HG03280 (cell line): ENCODE data around the gene ADAMTS13.

Experiments used
- ATAC-seq: cut with Tn5 transposase; IDR thresholded peaks from one replicate; pipeline ENCODE4 v1.9.1; 2021; ENCODE audit warnings: mild to moderate bottlenecking, moderate library complexity; ENCODE audit not compliant: unreplicated experiment

Gene ADAMTS13

DNA sequence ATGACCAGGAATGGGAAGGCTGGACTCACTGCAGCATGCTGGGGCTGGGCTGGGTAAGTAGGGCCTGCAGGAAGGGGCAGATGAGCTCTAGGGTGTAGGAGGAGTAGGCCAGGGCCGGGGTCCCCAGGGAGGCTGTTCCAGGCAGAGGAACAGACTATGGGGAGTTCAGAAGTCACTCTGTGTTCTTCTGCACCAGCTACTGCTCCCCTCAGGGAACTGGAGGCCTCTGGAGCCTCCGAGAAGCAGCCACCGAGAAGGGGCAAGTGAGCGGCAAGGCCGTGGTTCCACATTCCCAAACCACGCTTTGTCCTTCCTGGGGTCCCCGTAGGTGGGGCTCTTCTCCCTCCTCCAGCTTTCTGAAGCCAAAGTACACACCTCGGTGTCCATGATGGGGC, 65.2 kb downstream of the ADAMTS13 start:
- no peak for ATAC-seq

DNA sequence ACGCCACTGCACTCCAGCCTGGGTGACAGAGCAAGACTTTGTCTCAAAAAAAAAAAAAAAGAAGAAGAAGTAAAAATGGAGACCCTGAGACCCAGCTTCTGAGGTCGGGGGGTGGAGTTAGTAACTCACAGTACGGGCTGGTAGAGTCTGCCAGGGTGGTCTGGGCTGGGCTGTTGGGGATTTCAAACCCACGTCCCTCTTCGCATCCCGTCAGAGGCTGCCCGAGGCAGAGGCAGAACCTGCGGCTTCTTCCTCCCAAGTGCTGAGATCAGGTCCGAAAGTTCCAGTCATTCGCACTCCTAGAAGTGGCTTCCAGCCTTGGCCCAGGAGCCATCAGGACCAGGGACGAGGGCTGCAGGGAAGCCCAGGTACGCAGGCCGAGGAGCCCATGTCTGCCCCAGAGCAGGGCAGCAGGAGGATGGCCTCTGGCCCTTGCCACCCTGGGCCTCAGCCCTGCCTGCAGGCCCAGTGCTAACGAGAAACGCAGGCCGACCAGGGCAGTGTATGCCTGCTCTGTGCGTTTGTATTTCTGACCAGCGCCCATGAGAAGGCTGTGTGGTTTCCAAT, 66.6 kb downstream of the ADAMTS13 start:
- ATAC-seq, result no peak

DNA sequence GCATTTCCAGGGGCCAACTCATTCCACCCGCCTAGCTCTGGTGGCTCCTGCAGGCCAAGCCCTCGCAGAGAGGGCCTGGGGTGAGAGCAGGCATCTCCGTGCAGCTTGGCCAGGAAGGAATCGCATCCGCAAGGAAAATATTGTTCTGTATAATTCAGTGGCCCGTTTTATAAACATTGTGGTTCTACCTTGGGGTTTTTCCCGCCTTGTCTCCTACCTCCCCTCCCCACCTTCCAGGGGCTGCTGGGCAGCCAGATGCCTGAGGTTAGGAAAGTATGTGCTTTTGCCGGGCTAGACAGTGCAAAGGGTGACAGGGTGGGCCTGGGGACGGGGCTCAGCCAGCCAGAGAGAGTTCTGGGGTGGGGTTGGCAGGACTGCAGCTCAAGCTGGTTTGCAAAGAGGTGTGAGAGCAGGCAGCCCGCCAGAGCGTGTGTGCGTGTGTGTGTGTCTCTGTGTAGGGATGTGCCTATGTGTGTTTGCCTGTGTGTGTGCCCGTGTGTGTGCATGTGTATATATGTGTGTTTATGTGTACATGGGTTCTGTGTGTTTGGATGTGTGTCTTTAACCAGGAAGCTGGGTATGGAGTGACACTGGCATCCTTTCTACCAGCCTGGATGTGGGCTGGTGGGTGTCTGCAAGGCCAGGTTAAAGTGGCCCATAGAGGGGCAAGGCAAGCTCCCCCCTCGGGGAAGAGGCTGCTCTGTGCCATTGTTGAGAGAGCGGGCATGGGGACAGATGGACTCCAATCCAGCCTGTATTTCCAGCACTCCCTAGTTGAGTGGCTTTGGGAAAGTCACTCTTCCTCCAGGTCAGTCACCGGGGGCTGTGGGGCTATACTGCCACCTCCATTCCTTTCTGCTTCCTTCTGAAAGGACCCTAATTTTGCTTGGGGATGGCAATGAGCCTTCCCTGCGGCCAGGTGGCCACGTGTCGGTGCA, 67.4 kb downstream of the ADAMTS13 start:
- no peak for ATAC-seq

DNA sequence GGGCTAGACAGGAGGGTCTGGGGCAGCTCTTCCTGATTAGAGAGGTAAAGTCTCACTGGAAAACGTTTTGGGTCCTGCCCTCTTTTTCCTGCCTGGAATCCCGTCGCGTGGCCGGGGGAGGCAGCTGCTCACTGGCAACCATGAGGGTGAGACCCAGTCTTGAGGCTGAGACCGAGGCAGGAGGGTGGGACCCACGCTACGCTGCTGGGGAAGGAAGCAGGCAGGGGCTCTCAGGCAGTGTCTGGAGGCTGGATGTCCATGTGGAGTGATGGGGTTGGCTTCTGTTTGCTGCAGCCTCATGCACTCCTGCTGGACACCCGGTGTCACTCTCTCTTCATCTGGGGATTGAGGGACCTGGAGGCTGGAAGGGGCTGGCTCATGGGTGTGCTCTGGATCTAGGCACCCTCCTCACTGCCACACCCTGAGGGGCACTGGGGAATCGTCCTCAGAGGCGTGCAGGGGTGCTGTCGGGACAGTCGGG, 68.1 kb downstream of the ADAMTS13 start:
- no peak for ATAC-seq

DNA sequence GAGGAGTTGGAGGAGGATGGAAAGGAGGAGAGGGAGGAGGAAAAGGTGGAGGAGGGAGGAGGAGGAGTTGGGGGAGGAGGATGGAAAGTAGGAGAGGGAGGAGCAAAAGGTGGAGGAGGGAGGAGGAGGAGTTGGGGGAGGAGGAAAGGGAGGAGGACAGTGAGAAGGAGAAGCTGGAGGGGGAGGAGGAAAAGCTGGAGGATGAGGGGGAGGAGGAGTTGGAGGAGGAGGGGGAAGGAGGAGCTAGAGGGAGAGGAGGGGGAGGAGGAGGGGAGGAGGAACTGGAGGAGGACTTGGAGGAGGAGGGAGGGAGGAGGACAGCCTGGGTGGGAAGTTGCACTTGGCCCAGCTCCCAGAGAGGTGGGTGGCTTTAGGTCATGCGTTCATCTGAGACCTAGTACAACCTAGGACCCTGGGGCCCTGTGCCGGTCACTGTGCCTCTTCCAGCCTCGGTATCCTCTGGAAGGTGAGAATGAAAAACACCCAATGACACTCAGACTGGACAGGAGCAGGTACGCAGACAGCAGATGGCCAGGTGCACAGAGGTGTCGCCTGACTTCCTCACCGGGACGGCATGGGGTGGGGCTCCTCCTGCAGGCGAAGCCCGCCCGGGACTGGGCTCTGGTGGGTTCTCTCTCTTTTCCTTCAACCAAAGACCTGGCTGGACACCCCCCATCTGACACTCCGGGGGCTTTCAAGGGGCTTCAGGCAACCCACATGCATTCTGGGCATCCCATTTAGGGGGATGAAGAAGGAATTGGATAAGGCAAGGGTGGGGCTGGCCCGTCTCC, 68.9 kb downstream of the ADAMTS13 start:
- ATAC-seq, result no peak

DNA sequence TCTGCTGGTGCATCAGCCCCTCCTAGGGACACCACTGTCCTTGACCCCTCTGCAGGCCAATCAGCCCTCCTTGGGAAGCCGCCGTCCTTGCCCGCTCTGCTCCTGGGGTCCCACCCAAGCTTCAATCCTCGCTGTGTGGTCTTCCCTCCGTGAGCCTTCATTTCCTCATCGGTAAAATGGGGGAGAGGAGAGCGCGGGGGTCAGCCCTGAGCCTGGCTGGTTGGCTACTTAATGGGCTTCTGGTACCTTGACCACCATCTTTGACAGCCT, 69.4 kb downstream of the ADAMTS13 start:
- ATAC-seq, result no peak

DNA sequence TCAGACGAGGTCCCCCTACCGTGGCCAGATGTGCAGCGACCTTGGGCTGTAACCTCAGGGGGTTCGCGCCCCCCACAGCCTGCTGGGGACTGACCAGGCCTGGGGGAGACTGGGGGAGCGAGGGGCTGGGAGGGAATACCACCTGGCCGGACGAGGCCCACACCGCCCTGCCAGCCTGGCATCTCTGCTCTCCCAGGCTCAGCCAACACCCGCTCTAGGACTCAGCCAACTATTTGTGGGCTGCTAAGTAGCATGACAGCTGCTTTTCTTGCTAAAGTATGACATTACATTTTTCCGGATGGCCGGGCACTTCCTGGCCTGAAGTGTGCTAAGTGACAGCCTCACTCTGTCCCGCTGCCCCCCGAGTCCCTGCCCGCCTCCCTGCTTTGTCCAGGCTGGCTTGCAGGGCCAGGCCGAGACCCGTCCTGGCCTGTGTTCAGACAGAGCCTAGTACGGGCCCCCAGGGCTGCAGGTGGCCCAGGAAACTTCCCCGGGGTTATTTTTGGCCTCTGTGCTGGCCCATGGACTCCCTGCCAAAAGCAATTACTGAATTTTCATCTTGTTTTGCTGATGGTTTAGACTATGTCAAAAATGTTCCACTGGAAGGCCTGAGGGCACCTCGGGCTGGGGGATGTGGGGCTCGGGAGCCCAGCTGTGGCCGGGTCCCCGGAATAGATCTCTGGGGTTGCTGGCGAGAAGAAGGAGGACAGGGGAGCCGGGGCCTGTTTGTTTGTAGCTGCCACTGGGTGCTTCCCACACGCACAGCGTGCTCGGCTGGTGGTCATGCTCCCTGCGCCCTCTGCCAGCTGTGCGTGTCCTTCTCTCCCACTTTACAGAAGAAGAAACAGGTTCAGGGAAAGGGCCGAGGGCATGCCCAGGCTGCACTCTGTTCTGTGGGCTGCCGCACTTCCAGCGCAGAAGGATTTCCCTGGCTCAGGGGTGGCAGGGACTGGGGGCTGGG, 70.2 kb downstream of the ADAMTS13 start:
- ATAC-seq, result no peak

DNA sequence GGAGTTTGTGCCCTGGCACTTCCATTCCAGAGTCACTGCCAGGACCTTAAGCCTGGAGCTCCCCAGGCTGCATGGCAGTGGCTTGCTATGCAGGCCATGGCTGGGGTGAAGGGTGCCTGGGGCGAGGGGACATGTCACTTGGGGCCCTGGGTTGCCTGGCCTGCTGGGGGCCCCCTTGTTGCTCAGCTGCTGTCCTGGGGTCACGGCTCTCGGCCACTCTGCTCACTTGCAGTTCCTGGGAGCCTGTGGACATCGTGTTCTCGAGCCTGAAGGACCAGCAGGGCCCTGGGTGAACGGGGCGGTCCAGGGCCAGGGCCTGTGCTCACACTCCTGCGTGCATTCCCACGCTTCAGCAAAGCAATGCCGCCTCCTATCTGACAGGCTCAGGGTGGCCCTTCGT, 71.3 kb downstream of the ADAMTS13 start:
- ATAC-seq, result no peak

DNA sequence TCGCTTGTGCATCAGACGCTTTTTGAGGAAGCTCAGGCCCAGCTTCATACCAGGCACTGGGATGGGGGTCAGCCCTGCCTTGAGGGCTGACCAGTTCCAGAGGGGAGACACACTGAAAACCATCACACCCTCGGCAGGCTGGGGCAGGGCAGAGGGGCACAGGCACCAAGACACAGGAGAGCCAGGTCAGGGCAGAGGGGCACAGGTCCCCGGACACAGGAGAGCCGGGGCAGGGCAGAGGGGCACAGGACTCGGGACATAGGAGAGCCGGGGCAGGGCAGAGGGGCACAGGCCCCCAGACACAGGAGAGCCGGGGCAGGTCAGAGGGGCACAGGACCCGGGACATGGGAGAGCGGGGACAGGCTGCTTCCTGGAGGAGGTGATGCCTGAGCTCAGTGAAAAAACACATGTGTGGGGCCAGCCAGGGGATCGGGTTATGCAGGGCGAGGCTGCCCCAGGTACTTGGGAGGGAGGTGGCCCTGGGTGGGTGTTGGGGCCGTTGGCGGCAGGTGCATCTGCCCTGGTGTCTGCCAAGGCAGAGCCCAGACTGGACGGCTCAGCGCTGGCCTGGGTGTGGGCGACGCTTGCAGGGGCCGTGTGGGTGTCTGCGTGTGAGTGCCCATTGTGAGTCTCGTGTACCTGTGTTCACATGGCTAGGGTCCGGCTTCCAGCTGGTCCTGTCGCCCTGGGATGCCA, 71.8 kb downstream of the ADAMTS13 start:
- no peak for ATAC-seq

DNA sequence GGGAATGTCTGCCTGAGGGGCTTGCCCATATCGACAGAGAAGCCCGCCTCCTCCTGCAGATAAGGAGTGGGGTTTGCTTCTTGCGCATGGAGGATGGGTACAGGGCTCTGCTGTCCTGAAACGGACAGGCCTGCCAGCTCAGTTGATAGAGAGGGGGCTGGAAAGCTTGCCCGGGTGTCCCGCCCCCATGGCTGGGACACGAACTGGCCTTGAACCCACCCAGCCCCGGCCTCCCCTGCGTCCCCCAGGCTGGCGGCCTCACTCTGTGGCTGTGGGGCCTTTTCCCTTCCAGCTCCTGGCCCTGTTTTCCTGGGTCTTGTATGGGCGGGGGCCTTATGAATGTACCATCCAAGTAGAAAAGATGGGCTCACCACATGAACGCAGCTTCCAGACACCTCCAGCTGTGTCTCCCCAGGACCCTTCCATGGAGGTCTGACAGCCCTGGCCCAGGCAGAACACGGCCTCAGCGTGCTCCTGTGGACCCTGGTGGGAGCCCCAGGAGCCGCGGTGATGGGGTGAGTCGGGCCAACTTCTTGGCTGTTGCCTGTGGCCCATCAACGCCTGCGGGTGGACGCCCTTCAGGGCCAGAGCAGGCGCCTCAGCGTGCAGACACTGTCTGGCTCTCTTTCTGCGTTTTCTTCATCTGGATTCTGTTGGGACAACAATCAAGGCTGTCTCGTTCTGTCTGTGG, 72.6 kb downstream of the ADAMTS13 start:
- no peak for ATAC-seq

DNA sequence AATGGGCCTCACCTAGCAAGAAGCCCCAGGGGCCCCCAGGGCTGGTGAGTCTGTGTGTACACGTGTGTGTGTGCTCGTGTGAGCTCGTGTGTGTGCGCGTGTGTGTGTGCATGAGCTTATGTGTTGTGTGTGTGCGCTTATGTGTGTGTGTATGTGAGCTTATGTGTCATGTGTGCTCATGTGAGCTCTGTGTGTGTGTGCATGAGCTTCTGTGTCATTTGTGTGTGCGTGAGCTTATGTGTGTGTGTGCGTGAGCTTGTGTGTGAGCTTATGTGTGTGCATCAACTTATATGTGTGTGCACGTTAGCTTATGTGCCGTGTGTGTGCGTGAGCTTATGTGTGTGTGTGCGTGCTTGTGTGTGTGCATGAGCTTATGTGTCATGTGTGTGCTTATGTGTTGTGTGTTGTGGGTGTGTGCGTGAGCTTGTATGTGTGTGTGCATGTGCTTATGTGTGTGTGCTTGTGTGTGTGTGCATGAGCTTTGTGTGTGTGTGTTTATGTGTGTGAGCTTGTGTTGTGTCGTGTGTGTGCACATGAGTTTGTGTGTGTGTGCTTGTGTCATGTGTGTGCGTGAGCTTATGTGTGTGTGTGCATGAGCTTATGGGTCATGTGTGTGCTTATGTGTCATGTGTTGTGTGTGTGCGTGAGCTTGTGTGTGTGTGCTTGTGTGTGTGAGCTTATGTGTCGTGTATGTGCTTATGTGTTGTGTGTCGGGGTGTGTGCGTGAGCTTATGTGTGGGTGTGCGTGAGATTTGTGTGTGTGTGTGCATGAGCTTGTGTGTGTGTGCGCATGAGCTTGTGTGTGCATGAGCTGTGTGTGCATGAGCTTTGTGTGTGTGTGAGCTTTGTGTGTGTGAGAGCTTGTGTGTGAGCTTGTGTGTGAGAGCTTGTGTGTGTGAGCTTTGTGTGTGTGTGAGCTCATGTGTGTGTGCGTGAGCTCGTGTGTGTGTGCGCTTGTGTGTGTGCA, 73.4 kb downstream of the ADAMTS13 start:
- no peak for ATAC-seq

DNA sequence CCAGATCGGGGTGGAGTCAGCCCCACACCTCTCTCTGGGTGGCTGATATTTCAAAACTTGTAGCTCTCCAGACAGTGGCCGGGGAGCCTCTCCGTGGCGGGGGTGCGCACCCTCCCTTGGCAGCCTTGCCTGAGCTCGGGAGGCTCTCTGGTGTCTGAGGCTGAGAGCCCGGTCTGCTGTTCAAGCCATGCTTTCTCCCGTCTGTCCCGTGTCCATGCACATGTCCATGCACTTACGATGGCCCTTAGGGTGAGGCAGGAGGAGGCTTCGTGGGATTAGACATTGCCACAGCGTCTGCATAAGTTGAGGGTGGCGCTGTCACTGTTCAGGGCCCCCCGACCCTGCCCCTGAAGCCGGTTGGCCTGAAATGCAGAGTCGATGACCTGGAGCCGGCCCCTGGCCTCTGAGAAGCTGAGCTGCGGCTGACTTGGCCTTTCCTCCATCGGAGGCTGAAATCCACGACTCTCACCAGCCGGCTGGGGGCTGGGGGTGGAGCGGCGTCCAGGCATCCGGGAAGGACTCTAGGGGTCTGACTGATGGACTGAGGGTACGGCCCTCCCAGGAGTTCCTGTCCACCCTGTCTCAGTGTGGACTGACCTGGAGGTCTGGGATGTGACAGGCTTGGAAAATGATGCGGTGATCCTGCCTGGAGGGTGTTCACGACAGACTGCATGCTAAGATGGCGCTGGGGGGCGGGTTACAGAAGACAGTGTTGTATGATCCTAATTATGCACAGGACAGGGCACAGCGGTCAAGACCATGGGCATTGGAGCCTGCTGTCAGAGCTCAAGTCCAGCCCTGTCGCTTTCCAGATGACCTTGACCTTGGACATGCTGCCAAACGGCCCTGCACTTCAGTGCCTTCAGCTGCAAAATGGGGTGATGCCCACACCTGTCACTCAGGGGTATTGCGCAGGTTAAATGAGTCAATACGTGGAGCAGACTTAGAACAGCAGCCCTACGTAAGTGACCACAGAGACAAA, 75.0 kb downstream of the ADAMTS13 start:
- no peak for ATAC-seq

DNA sequence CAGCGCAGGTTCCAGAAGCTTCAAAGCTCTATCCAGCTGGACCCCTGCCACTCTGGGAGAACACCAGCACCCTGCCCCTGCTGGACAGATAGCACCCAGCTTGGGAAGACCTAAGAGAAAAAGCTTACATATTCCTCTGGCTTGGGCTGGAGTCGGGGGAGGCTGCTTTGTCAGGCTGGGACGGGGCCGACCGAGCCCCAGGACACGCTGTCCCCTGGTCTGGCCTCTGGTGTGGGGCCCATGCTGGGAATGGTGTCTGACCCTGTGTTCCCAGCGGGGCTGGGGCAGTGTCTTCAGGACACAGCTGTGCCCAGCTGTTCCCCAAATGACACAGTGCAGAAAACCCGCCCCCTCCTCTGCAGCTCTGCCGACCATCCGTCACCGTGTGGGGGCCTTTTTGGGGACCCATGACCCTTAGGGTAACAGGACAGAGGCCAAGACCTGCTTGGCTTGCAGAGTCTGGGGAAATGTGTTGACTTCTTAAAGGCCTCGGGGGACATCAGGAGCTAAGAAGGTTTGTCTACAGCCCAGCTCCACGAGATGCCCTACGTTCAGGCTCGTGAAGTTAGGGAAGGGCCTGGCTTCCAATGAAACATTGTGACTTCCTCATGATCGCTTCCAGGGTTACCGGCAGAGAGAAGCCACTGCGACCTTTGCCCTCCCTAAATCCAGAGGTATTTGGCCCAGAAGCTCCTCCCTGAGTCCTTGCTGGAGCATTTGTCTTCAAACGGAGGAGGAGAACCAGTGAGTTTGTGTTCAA, 77.1 kb downstream of the ADAMTS13 start:
- ATAC-seq, result no peak

DNA sequence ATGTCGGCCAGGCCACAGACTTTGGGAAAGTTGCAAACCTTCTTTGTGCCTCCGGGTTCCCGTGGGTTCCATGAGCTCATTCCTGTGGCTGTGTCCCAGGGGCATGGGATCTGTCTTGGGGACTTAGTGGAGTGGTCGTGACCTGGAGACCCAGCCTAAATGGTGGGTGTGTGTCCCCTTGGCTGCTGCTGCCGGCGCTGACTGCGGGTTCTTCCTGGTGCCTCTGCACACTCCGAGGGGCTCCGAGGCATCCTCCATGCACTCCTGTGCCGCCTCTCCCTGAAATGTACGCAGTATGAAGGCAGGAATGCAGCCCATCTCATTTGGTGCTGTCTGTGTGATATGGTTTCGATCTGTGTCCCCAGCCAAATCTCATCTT, 77.7 kb downstream of the ADAMTS13 start:
- ATAC-seq, result no peak

DNA sequence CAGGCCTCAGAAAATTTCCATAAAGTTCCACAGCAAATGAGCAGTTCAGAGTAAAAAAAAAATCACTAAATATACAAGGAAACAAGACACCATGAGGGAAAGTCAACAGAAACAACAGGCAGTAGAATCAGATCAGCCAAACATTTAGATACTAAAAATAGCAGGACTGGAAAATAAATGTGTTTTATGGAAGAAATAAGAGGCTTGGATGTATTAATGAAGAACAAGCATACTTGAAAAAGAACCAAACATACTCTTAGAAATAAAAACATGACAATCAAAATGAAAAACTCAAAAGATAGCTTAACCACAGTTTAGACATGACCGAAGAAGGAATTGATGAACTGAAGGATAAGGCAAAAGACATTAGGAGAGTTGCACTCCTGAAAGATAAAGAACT, 79.9 kb downstream of the ADAMTS13 start:
- no peak for ATAC-seq

DNA sequence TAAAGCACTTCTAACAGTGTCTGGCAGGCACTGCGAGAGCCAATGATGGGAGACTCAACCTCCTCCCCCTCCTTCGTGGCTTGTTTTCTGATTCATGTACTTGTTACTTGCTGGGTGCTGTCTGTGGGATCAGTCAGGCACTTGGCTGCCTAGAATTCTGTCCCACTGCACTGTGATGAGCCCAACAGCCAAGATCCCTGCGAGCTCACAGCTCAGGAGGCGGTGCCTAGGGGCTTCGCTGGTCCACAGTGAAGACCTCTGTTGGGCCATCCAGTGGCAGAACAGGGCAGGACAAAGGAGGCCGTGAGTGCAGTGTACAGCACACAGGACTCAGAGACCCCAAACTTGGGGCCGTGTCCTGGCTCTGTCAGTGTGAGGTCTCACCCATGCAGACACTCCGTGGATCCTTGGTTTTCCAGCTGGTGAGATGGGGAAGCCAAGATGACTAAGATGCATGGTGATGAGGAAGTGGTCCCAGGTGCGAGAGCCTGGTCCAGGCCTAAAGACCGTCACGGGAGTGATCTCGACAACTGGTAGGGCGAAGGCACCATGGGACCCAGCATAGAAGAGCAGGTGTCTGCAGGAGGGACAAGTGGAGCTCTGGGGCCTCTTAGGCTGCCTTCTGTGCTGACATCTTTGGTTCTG, 83.1 kb downstream of the ADAMTS13 start:
- ATAC-seq, result no peak
